Esophagus squamous epithelium (tissue), 4 donors: ENCODE measurements around the gene WNK2.

Experiments
- POLR2A ChIP-seq, 4 donors: fragments of 450-650 bp; IDR thresholded peaks; one replicate each; pipeline ENCODE4 v1.6.1; 2017; ENCODE audit warnings: antibody characterized with exemption in 4 of 4, mild to moderate bottlenecking in 4 of 4, moderate library complexity in 3 of 4
- TF ChIP-seq, protein P1 (sequence below), 6 experiments: fragments of 450-650 bp in 4 of 6; fragments of 200-600 bp in 2 of 6; sonication (generic) in 2 of 6; IDR thresholded peaks; one replicate each; pipeline ENCODE4 v1.5.1; 2016 to 2019; ENCODE audit warnings: antibody characterized with exemption in 6 of 6, mild to moderate bottlenecking in 4 of 6, moderate library complexity in 4 of 6

DNA sequence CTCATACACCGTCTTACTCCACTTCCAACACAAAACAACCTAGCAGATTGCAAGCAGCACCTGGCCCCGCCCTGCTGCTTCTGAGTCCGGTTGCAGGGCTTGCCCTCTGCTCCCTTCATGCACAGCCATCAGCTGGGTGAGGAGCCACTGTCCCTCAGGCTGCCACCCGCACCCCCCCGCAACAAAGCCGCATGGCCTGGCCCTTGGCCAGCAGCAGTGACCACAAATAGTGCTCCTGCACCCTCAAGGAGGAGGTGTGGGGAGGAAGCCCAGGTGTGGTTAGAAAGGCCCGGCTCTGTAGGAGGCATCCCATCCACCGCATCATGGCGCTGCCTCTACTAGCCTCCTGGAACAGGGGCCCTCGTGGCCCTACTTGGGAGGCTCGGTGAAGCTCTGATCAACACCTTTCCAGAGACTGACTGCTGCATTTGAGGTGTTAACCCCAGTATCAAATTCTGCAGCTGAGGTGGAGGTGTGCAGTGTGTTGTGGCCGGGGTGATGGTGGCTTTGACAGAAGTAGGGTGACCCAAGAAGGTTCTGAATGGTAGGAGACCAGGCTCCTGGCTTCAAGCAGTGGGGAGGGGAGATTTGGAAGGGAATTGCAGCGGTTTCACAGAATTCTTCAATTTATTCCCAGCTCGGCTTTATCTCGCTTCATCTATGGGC lies 52.7 kb downstream of the WNK2 start:
- TF ChIP-seq, protein P1, sequence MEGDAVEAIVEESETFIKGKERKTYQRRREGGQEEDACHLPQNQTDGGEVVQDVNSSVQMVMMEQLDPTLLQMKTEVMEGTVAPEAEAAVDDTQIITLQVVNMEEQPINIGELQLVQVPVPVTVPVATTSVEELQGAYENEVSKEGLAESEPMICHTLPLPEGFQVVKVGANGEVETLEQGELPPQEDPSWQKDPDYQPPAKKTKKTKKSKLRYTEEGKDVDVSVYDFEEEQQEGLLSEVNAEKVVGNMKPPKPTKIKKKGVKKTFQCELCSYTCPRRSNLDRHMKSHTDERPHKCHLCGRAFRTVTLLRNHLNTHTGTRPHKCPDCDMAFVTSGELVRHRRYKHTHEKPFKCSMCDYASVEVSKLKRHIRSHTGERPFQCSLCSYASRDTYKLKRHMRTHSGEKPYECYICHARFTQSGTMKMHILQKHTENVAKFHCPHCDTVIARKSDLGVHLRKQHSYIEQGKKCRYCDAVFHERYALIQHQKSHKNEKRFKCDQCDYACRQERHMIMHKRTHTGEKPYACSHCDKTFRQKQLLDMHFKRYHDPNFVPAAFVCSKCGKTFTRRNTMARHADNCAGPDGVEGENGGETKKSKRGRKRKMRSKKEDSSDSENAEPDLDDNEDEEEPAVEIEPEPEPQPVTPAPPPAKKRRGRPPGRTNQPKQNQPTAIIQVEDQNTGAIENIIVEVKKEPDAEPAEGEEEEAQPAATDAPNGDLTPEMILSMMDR (IDR thresholded peaks at IDR 0.05) = no peak
- TF ChIP-seq POLR2A (IDR thresholded peaks at IDR 0.05) = no peak
